CD4-positive, alpha-beta memory T cell (primary cell): Measurements from ENCODE around the gene SUN5. TPM values are rescaled to one million over a fixed set of nuclear protein-coding genes. Genes with fewer than 3 reads are reported as not detected.

ENCODE experiments used
- CTCF ChIA-PET: fragments of 350-600 bp; sonication (Branson Sonifier 250); formaldehyde crosslinking; loops from one replicate; lab custom pipeline; 2021; ENCODE audit warnings: inconsistent platforms; ENCODE audit not compliant: partially characterized antibody; lab: Charles Lee
- POLR2A ChIA-PET: fragments of 350-600 bp; sonication (Branson Sonifier 250); formaldehyde crosslinking; loops from one replicate; lab custom pipeline; 2021; ENCODE audit not compliant: partially characterized antibody; lab: Charles Lee
- DNase-seq, 5 donors: peaks; one replicate each; pipeline versions ENCODE4 v3.0.0 to v3.0.0-alpha.2; 2020 to 2022; ENCODE audit warnings: mixed read lengths in 1 of 5
- H3K27ac ChIP-seq: one replicate; pipeline ENCODE4 v1.7.0; 2013; ENCODE audit warnings: low read depth, low read length
- H3K27me3 ChIP-seq: 2 replicates; pipeline ENCODE4 v1.7.0; 2013; ENCODE audit warnings: mild to moderate bottlenecking, low read length, moderate library complexity; ENCODE audit not compliant: insufficient read depth
- H3K36me3 ChIP-seq: 2 replicates; pipeline ENCODE4 v1.7.0; 2013; ENCODE audit warnings: mild to moderate bottlenecking, low read length, moderate library complexity; ENCODE audit not compliant: insufficient read depth
- H3K4me1 ChIP-seq: 2 replicates; pipeline ENCODE4 v1.7.0; 2013; ENCODE audit warnings: mild to moderate bottlenecking, low read length, moderate library complexity; ENCODE audit not compliant: insufficient read depth
- H3K4me3 ChIP-seq, 2 donors: one replicate each; pipeline ENCODE4 v1.7.0; 2013; ENCODE audit warnings: low read length in 2 of 2, mild to moderate bottlenecking in 1 of 2
- H3K9me3 ChIP-seq, 2 donors: one replicate each; pipeline ENCODE4 v1.7.0; 2013; ENCODE audit warnings: low read length in 2 of 2, control low read depth in 1 of 2; ENCODE audit not compliant: control insufficient read depth in 1 of 2
- H3K27ac Mint-ChIP-seq, 7 donors: one replicate each; pipeline ENCODE4 v1.8.0; 2020 to 2021; ENCODE audit warnings: mixed read lengths in 7 of 7, mild to moderate bottlenecking in 6 of 7, inconsistent platforms in 3 of 7, moderate library complexity in 3 of 7
- H3K27me3 Mint-ChIP-seq, 2 donors: one replicate each; pipeline ENCODE4 v1.8.0; 2020 to 2021; ENCODE audit warnings: mixed read lengths in 2 of 2
- H3K36me3 Mint-ChIP-seq, 2 donors: one replicate each; pipeline ENCODE4 v1.8.0; 2020 to 2021; ENCODE audit warnings: mixed read lengths in 2 of 2, inconsistent platforms in 1 of 2, mild to moderate bottlenecking in 1 of 2
- H3K4me1 Mint-ChIP-seq, 4 donors: one replicate each; pipeline ENCODE4 v1.8.0; 2020 to 2021; ENCODE audit warnings: mixed read lengths in 4 of 4, mild to moderate bottlenecking in 1 of 4
- H3K4me3 Mint-ChIP-seq, 8 donors: one replicate each; pipeline ENCODE4 v1.8.0; 2020 to 2021; ENCODE audit warnings: mixed read lengths in 8 of 8, mild to moderate bottlenecking in 7 of 8, moderate library complexity in 6 of 8, inconsistent platforms in 3 of 8
- H3K9me3 Mint-ChIP-seq, 8 donors: one replicate each; pipeline ENCODE4 v1.8.0; 2020 to 2021; ENCODE audit warnings: mixed read lengths in 8 of 8, mild to moderate bottlenecking in 5 of 8, inconsistent platforms in 3 of 8, moderate library complexity in 1 of 8
- intact Hi-C: fragments of 100-400 bp; cut with micrococcal nuclease; formaldehyde crosslinking; loops from one replicate; pipeline ENCODE4 v1.15.1; 2023
- polyA plus RNA-seq, 2 donors: library from polyadenylated mRNA; unstranded; fragments of 300-500 nt; fragmentation: Illumina TruSeq; gene quantifications; one replicate each; pipeline ENCODE4 v1.2.3, GENCODE V29; 2021
- total RNA-seq, 2 experiments: library from RNA; stranded (reverse); gene quantifications; one replicate each; pipeline ENCODE4 v1.2.3, GENCODE V29; 2021

Gene SUN5
- total and polyA plus RNA-seq, 4 experiments from 2014 or later: not detected

GRCh38 chr20:32962053-32962452 lies 42.2 kb downstream of the SUN5 start:
- peaks cover 0 to 17% (median 13%) of the 10 kb centered on the region in 8 donors for H3K9me3 Mint-ChIP-seq
- no peak overlapping the region for H3K4me3 Mint-ChIP-seq
- intact Hi-C loops: no loop called here
- H3K36me3 Mint-ChIP-seq: peaks cover 0 to 9% of the 10 kb centered on the region in 2 donors
- H3K27me3 ChIP-seq: no peaks in the 10 kb centered on the region
- H3K4me3 ChIP-seq: no peak overlapping the region
- peaks cover 15 to 32% (median 25%) of the 10 kb centered on the region in 4 donors for H3K4me1 Mint-ChIP-seq
- peaks cover 30% of the 10 kb centered on the region for H3K4me1 ChIP-seq
- H3K27ac ChIP-seq: no peak overlapping the region
- peaks cover 0 to 5% of the 10 kb centered on the region in 2 donors for H3K9me3 ChIP-seq
- no peaks in the 10 kb centered on the region for H3K27me3 Mint-ChIP-seq
- DNase-seq: no peak
- POLR2A ChIA-PET: interaction anchor here (1.8 kb wide), 1 partner anchor 12 kb away, joined by 4 read pairs; no protein-coding TSS in a partner anchor
- no peaks in the 10 kb centered on the region for H3K36me3 ChIP-seq
- CTCF ChIA-PET: no interaction called here
- H3K27ac Mint-ChIP-seq: no peak overlapping the region

GRCh38 chr20:32960849-32961731 lies 43.1 kb downstream of the SUN5 start:
- H3K27me3 ChIP-seq: no peaks in the 10 kb centered on the region
- Mint-ChIP-seq H3K36me3 (peaks cover 3 to 12% of the 10 kb centered on the region in 2 donors), H3K27ac (peak overlapping the region in 3 of 7 donors; percentile 28 to 87 (median 46)), H3K4me3 (no peak overlapping the region), H3K9me3 (peaks cover 0 to 27% (median 19%) of the 10 kb centered on the region in 8 donors), H3K27me3 (no peaks in the 10 kb centered on the region), H3K4me1 (peaks cover 15 to 32% (median 17%) of the 10 kb centered on the region in 4 donors)
- peaks cover 21% of the 10 kb centered on the region for H3K4me1 ChIP-seq
- H3K9me3 ChIP-seq: peaks cover 0 to 5% of the 10 kb centered on the region in 2 donors
- no peak for DNase-seq
- POLR2A ChIA-PET: interaction anchor here (1.8 kb wide), 1 partner anchor 13 kb away, joined by 4 read pairs; no protein-coding TSS in a partner anchor
- no peak overlapping the region for H3K4me3 ChIP-seq
- H3K36me3 ChIP-seq: no peaks in the 10 kb centered on the region
- intact Hi-C loops: no loop called here
- no peak overlapping the region for H3K27ac ChIP-seq
- CTCF ChIA-PET: no interaction called here

GRCh38 chr20:32960222-32960518 lies 44.1 kb downstream of the SUN5 start:
- DNase-seq: no peak
- Histone ChIP-seq H3K27ac (no peak overlapping the region), H3K9me3 (peaks cover 0 to 5% of the 10 kb centered on the region in 2 donors), H3K27me3 (no peaks in the 10 kb centered on the region), H3K4me1 (peaks cover 11% of the 10 kb centered on the region), H3K4me3 (no peak overlapping the region), H3K36me3 (no peaks in the 10 kb centered on the region)
- Mint-ChIP-seq H3K9me3 (peaks cover 0 to 34% (median 25%) of the 10 kb centered on the region in 8 donors), H3K4me3 (no peak overlapping the region), H3K4me1 (peaks cover 11 to 32% (median 13%) of the 10 kb centered on the region in 4 donors), H3K27ac (no peak overlapping the region), H3K27me3 (no peaks in the 10 kb centered on the region), H3K36me3 (peaks cover 5 to 12% of the 10 kb centered on the region in 2 donors)
- ChIA-PET POLR2A (interaction anchor here (1.8 kb wide), 1 partner anchor 14 kb away, joined by 4 read pairs; no protein-coding TSS in a partner anchor), CTCF (interaction anchor here (0.9 kb wide), 1 partner anchor 23 kb away, joined by 3 read pairs; no protein-coding TSS in a partner anchor)
- intact Hi-C loops: no loop called here

GRCh38 chr20:32959351-32960221 lies 44.6 kb downstream of the SUN5 start:
- H3K36me3 Mint-ChIP-seq: peaks cover 5 to 12% of the 10 kb centered on the region in 2 donors
- no peak overlapping the region for H3K4me3 Mint-ChIP-seq
- Histone ChIP-seq H3K4me1 (peaks cover 6% of the 10 kb centered on the region), H3K36me3 (no peaks in the 10 kb centered on the region), H3K9me3 (peaks cover 0 to 5% of the 10 kb centered on the region in 2 donors), H3K4me3 (no peak overlapping the region), H3K27me3 (no peaks in the 10 kb centered on the region), H3K27ac (no peak overlapping the region)
- H3K27me3 Mint-ChIP-seq: no peaks in the 10 kb centered on the region
- POLR2A ChIA-PET: no interaction called here
- peak overlapping the region in 1 of 7 donors; percentile 7 for H3K27ac Mint-ChIP-seq
- CTCF ChIA-PET: interaction anchor here (0.9 kb wide), 1 partner anchor 24 kb away, joined by 3 read pairs; no protein-coding TSS in a partner anchor
- H3K4me1 Mint-ChIP-seq: peaks cover 9 to 32% (median 12%) of the 10 kb centered on the region in 4 donors
- DNase-seq: no peak
- H3K9me3 Mint-ChIP-seq: peaks cover 0 to 39% (median 25%) of the 10 kb centered on the region in 8 donors
- intact Hi-C loops: no loop called here

- no peaks in the 10 kb centered on the region for H3K27me3 Mint-ChIP-seq
- H3K4me3 ChIP-seq: no peak overlapping the region
- H3K4me1 ChIP-seq: peaks cover 1% of the 10 kb centered on the region
- peaks cover 0 to 5% of the 10 kb centered on the region in 2 donors for H3K9me3 ChIP-seq
- H3K27me3 ChIP-seq: no peaks in the 10 kb centered on the region
- ChIA-PET POLR2A (interaction anchor here (0.7 kb wide), 1 partner anchor 9 kb away, joined by 3 read pairs; no protein-coding TSS in a partner anchor), CTCF (interaction anchor here (0.5 to 1.0 kb wide), 2 partner anchors 13 to 66 kb away, joined by 3 read pairs; no protein-coding TSS in a partner anchor)
- peaks cover 5 to 25% (median 8%) of the 10 kb centered on the region in 4 donors for H3K4me1 Mint-ChIP-seq
- no peak for DNase-seq
- no peak overlapping the region for H3K27ac Mint-ChIP-seq
- no peak overlapping the region for H3K4me3 Mint-ChIP-seq
- peaks cover 0 to 43% (median 29%) of the 10 kb centered on the region in 8 donors for H3K9me3 Mint-ChIP-seq
- H3K36me3 ChIP-seq: no peaks in the 10 kb centered on the region
- H3K27ac ChIP-seq: no peak overlapping the region
- peaks cover 5 to 12% of the 10 kb centered on the region in 2 donors for H3K36me3 Mint-ChIP-seq
- intact Hi-C loops: no loop called here
Measured at GRCh38 chr20:32958574-32958973, 45.7 kb downstream of the SUN5 start.

GRCh38 chr20:32957459-32957858 lies 46.8 kb downstream of the SUN5 start:
- no peak for DNase-seq
- H3K4me1 ChIP-seq: no peaks in the 10 kb centered on the region
- no peak overlapping the region for H3K4me3 ChIP-seq
- ChIA-PET POLR2A (interaction anchor here (0.6 kb wide), 1 partner anchor 9 kb away, joined by 3 read pairs; no protein-coding TSS in a partner anchor), CTCF (no interaction called here)
- Mint-ChIP-seq H3K4me1 (peaks cover 0 to 14% (median 4%) of the 10 kb centered on the region in 4 donors), H3K27me3 (no peaks in the 10 kb centered on the region), H3K4me3 (peak overlapping the region in 1 of 8 donors; percentile 50), H3K27ac (peak overlapping the region in 1 of 7 donors; percentile 53), H3K36me3 (peaks cover 5 to 12% of the 10 kb centered on the region in 2 donors), H3K9me3 (peaks cover 0 to 43% (median 29%) of the 10 kb centered on the region in 8 donors)
- no peaks in the 10 kb centered on the region for H3K27me3 ChIP-seq
- H3K9me3 ChIP-seq: peaks cover 0 to 5% of the 10 kb centered on the region in 2 donors
- H3K36me3 ChIP-seq: no peaks in the 10 kb centered on the region
- intact Hi-C loops: no loop called here
- H3K27ac ChIP-seq: no peak overlapping the region
